ENCODE measurements around the gene SEC14L5. TPM values are rescaled to one million over a fixed set of nuclear protein-coding genes. Genes with fewer than 3 reads are reported as not detected.

The SEC14L5 gene
- polyA plus RNA-seq (2013, experiment 1 of 2), result 0.11 TPM
- 0.08 TPM for polyA plus RNA-seq (2013, experiment 2 of 2)

GRCh38 chr16:4957720-4958509 lies at the start of gene SEC14L5:
SEC14L5 (plus strand) TSS chr16:4958330; CDS start chr16:4959324, 994 bp downstream.
- WGBS, 2 donors (ENCODE audit: extremely low coverage in 2 of 2, insufficient read length in 2 of 2, insufficient replicate concordance in 1 of 2), result no CpG with 5 or more reads among the region's 56 CpGs
- DNase-seq (ENCODE audit: low spot score), result peak; percentile 99
- no peaks in the 10 kb centered on the region for H3K9me3 ChIP-seq (replicated peaks in 1 of 2; ENCODE audit: control insufficient read depth in 2 of 2, insufficient read depth in 1 of 2, low read depth in 1 of 2, low read length in 2 of 2)
- peak within 1 kb of the TSS; percentile 97 for H3K23ac ChIP-seq (ENCODE audit: low read depth, low read length, poor library complexity)
- peak within 1 kb of the TSS; percentile 46 to 81 for H3K4me3 ChIP-seq (ENCODE audit: low read length in 2 of 2)
- H3K18ac ChIP-seq (ENCODE audit: low read length), result peak within 1 kb of the TSS; percentile 81
- peak within 1 kb of the TSS; percentile 92 for H2AFZ ChIP-seq (ENCODE audit: low read length)
- no peaks in the 10 kb centered on the region for H3K36me3 ChIP-seq (replicated peaks in 1 of 2; ENCODE audit: control insufficient read depth in 2 of 2, insufficient read depth in 2 of 2, low read length in 2 of 2)
- no peak within 1 kb of the TSS for H4K8ac ChIP-seq (ENCODE audit: low read depth, low read length)
- no peak within 1 kb of the TSS for H3K4ac ChIP-seq (ENCODE audit: low read length)
- peaks cover 0 to 17% (median 10%) of the 10 kb centered on the region in 3 experiments for H3K27me3 ChIP-seq (ENCODE audit: control insufficient read depth in 3 of 3, insufficient read depth in 3 of 3, low read depth in 1 of 3, low read length in 3 of 3)
- H2BK12ac ChIP-seq (ENCODE audit: low read length), result no peak within 1 kb of the TSS
- H3K27ac ChIP-seq (replicated peaks; ENCODE audit: low read length), result no peak within 1 kb of the TSS
- no peak within 1 kb of the TSS for H4K91ac ChIP-seq (ENCODE audit: low read depth, low read length, poor library complexity)
- no peaks in the 10 kb centered on the region for H3K79me1 ChIP-seq (ENCODE audit: low read depth, low read length)
- H2BK15ac ChIP-seq (ENCODE audit: low read length), result no peak within 1 kb of the TSS
- H2BK5ac ChIP-seq (ENCODE audit: low read length), result no peak within 1 kb of the TSS
- peak within 1 kb of the TSS; percentile 99 for H3K14ac ChIP-seq (ENCODE audit: low read length)
- peaks cover 6 to 9% of the 10 kb centered on the region in 2 donors for H3K4me1 ChIP-seq (ENCODE audit: control insufficient read depth in 2 of 2, insufficient read depth in 1 of 2, low read depth in 1 of 2, low read length in 2 of 2)
- no peak within 1 kb of the TSS for H2AK5ac ChIP-seq (ENCODE audit: low read depth, low read length)
- H3K4me2 ChIP-seq (ENCODE audit: insufficient read depth, low read length, poor library complexity, severe bottlenecking), result peak within 1 kb of the TSS; percentile 78
- no peak within 1 kb of the TSS for H2BK120ac ChIP-seq (ENCODE audit: low read depth, low read length)
- H3K9ac ChIP-seq (ENCODE audit: low read depth, low read length, poor library complexity), result peak within 1 kb of the TSS; percentile 83

- H3K18ac ChIP-seq (ENCODE audit: low read length), result no peak overlapping the region
- H3K27me3 ChIP-seq (ENCODE audit: control insufficient read depth in 3 of 3, insufficient read depth in 3 of 3, low read depth in 1 of 3, low read length in 3 of 3), result peaks cover 0 to 1% (median 0%) of the 10 kb centered on the region in 3 experiments
- H2BK5ac ChIP-seq (ENCODE audit: low read length), result no peak overlapping the region
- peaks cover 0 to 6% of the 10 kb centered on the region in 2 donors for H3K4me1 ChIP-seq (ENCODE audit: control insufficient read depth in 2 of 2, insufficient read depth in 1 of 2, low read depth in 1 of 2, low read length in 2 of 2)
- H3K79me1 ChIP-seq (ENCODE audit: low read depth, low read length), result no peaks in the 10 kb centered on the region
- WGBS, 2 donors (ENCODE audit: extremely low coverage in 2 of 2, insufficient read length in 2 of 2, insufficient replicate concordance in 1 of 2), result no CpG with 5 or more reads among the region's 5 CpGs
- H3K9ac ChIP-seq (ENCODE audit: low read depth, low read length, poor library complexity), result no peak overlapping the region
- no peak overlapping the region for H4K8ac ChIP-seq (ENCODE audit: low read depth, low read length)
- H4K91ac ChIP-seq (ENCODE audit: low read depth, low read length, poor library complexity), result no peak overlapping the region
- H2AK5ac ChIP-seq (ENCODE audit: low read depth, low read length), result no peak overlapping the region
- H2BK15ac ChIP-seq (ENCODE audit: low read length), result no peak overlapping the region
- H3K14ac ChIP-seq (ENCODE audit: low read length), result no peak overlapping the region
- no peak overlapping the region for H3K23ac ChIP-seq (ENCODE audit: low read depth, low read length, poor library complexity)
- H3K9me3 ChIP-seq (replicated peaks in 1 of 2; ENCODE audit: control insufficient read depth in 2 of 2, insufficient read depth in 1 of 2, low read depth in 1 of 2, low read length in 2 of 2), result no peaks in the 10 kb centered on the region
- no peak for DNase-seq (ENCODE audit: low spot score)
- H3K4ac ChIP-seq (ENCODE audit: low read length), result no peak overlapping the region
- no peak overlapping the region for H2BK12ac ChIP-seq (ENCODE audit: low read length)
- H3K4me3 ChIP-seq (ENCODE audit: low read length in 2 of 2), result no peak overlapping the region
- H3K27ac ChIP-seq (replicated peaks; ENCODE audit: low read length), result no peak overlapping the region
- H3K4me2 ChIP-seq (ENCODE audit: insufficient read depth, low read length, poor library complexity, severe bottlenecking), result no peak overlapping the region
- no peaks in the 10 kb centered on the region for H3K36me3 ChIP-seq (replicated peaks in 1 of 2; ENCODE audit: control insufficient read depth in 2 of 2, insufficient read depth in 2 of 2, low read length in 2 of 2)
- no peak overlapping the region for H2AFZ ChIP-seq (ENCODE audit: low read length)
- H2BK120ac ChIP-seq (ENCODE audit: low read depth, low read length), result no peak overlapping the region
These were observed 49.2 kb upstream of the SEC14L5 start for GRCh38 chr16:4908854-4909401.

GRCh38 chr16:4909825-4910224 lies 48.3 kb upstream of the SEC14L5 start:
- H3K14ac ChIP-seq (ENCODE audit: low read length), result no peak overlapping the region
- H2BK15ac ChIP-seq (ENCODE audit: low read length), result no peak overlapping the region
- H2BK120ac ChIP-seq (ENCODE audit: low read depth, low read length), result no peak overlapping the region
- H2AK5ac ChIP-seq (ENCODE audit: low read depth, low read length), result no peak overlapping the region
- H3K18ac ChIP-seq (ENCODE audit: low read length), result no peak overlapping the region
- H2BK5ac ChIP-seq (ENCODE audit: low read length), result no peak overlapping the region
- H2BK12ac ChIP-seq (ENCODE audit: low read length), result no peak overlapping the region
- peaks cover 0 to 6% of the 10 kb centered on the region in 2 donors for H3K4me1 ChIP-seq (ENCODE audit: control insufficient read depth in 2 of 2, insufficient read depth in 1 of 2, low read depth in 1 of 2, low read length in 2 of 2)
- no peaks in the 10 kb centered on the region for H3K36me3 ChIP-seq (replicated peaks in 1 of 2; ENCODE audit: control insufficient read depth in 2 of 2, insufficient read depth in 2 of 2, low read length in 2 of 2)
- H3K4ac ChIP-seq (ENCODE audit: low read length), result no peak overlapping the region
- H2AFZ ChIP-seq (ENCODE audit: low read length), result no peak overlapping the region
- WGBS, 2 donors (ENCODE audit: extremely low coverage in 2 of 2, insufficient read length in 2 of 2, insufficient replicate concordance in 1 of 2), result no CpG with 5 or more reads among the region's 7 CpGs
- H3K27ac ChIP-seq (replicated peaks; ENCODE audit: low read length), result no peak overlapping the region
- no peak overlapping the region for H3K9ac ChIP-seq (ENCODE audit: low read depth, low read length, poor library complexity)
- H4K91ac ChIP-seq (ENCODE audit: low read depth, low read length, poor library complexity), result no peak overlapping the region
- H3K79me1 ChIP-seq (ENCODE audit: low read depth, low read length), result no peaks in the 10 kb centered on the region
- H3K9me3 ChIP-seq (replicated peaks in 1 of 2; ENCODE audit: control insufficient read depth in 2 of 2, insufficient read depth in 1 of 2, low read depth in 1 of 2, low read length in 2 of 2), result no peaks in the 10 kb centered on the region
- H4K8ac ChIP-seq (ENCODE audit: low read depth, low read length), result no peak overlapping the region
- no peak overlapping the region for H3K4me3 ChIP-seq (ENCODE audit: low read length in 2 of 2)
- no peak overlapping the region for H3K4me2 ChIP-seq (ENCODE audit: insufficient read depth, low read length, poor library complexity, severe bottlenecking)
- H3K27me3 ChIP-seq (ENCODE audit: control insufficient read depth in 3 of 3, insufficient read depth in 3 of 3, low read depth in 1 of 3, low read length in 3 of 3), result peaks cover 0 to 1% (median 0%) of the 10 kb centered on the region in 3 experiments
- H3K23ac ChIP-seq (ENCODE audit: low read depth, low read length, poor library complexity), result no peak overlapping the region
- DNase-seq (ENCODE audit: low spot score), result no peak

- H2BK12ac ChIP-seq (ENCODE audit: low read length), result no peak overlapping the region
- no peaks in the 10 kb centered on the region for H3K9me3 ChIP-seq (replicated peaks in 1 of 2; ENCODE audit: control insufficient read depth in 2 of 2, insufficient read depth in 1 of 2, low read depth in 1 of 2, low read length in 2 of 2)
- H3K4ac ChIP-seq (ENCODE audit: low read length), result no peak overlapping the region
- H2BK15ac ChIP-seq (ENCODE audit: low read length), result no peak overlapping the region
- no peak overlapping the region for H2BK120ac ChIP-seq (ENCODE audit: low read depth, low read length)
- no peak for DNase-seq (ENCODE audit: low spot score)
- no peak overlapping the region for H3K4me3 ChIP-seq (ENCODE audit: low read length in 2 of 2)
- peaks cover 0 to 1% (median 0%) of the 10 kb centered on the region in 3 experiments for H3K27me3 ChIP-seq (ENCODE audit: control insufficient read depth in 3 of 3, insufficient read depth in 3 of 3, low read depth in 1 of 3, low read length in 3 of 3)
- peaks cover 0 to 6% of the 10 kb centered on the region in 2 donors for H3K4me1 ChIP-seq (ENCODE audit: control insufficient read depth in 2 of 2, insufficient read depth in 1 of 2, low read depth in 1 of 2, low read length in 2 of 2)
- no peak overlapping the region for H2AK5ac ChIP-seq (ENCODE audit: low read depth, low read length)
- no peak overlapping the region for H2AFZ ChIP-seq (ENCODE audit: low read length)
- no peak overlapping the region for H4K91ac ChIP-seq (ENCODE audit: low read depth, low read length, poor library complexity)
- H4K8ac ChIP-seq (ENCODE audit: low read depth, low read length), result no peak overlapping the region
- no peak overlapping the region for H3K27ac ChIP-seq (replicated peaks; ENCODE audit: low read length)
- H3K18ac ChIP-seq (ENCODE audit: low read length), result no peak overlapping the region
- no peak overlapping the region for H3K4me2 ChIP-seq (ENCODE audit: insufficient read depth, low read length, poor library complexity, severe bottlenecking)
- no peaks in the 10 kb centered on the region for H3K79me1 ChIP-seq (ENCODE audit: low read depth, low read length)
- no peak overlapping the region for H3K14ac ChIP-seq (ENCODE audit: low read length)
- no peak overlapping the region for H3K23ac ChIP-seq (ENCODE audit: low read depth, low read length, poor library complexity)
- H3K9ac ChIP-seq (ENCODE audit: low read depth, low read length, poor library complexity), result no peak overlapping the region
- no CpG with 5 or more reads among the region's 12 CpGs for WGBS, 2 donors (ENCODE audit: extremely low coverage in 2 of 2, insufficient read length in 2 of 2, insufficient replicate concordance in 1 of 2)
- no peaks in the 10 kb centered on the region for H3K36me3 ChIP-seq (replicated peaks in 1 of 2; ENCODE audit: control insufficient read depth in 2 of 2, insufficient read depth in 2 of 2, low read length in 2 of 2)
- H2BK5ac ChIP-seq (ENCODE audit: low read length), result no peak overlapping the region
These were observed 47.3 kb upstream of the SEC14L5 start for GRCh38 chr16:4910828-4911227.
